ENCODE data around the gene RGS7BP. TPM values are rescaled to one million over a fixed set of nuclear protein-coding genes. Genes with fewer than 3 reads are reported as not detected.

RGS7BP gene
- polyA plus RNA-seq, 3 donors = not detected

- no peaks in the 10 kb centered on the region for H3K79me2 ChIP-seq (ENCODE audit: insufficient read depth, low read length)
- TF ChIP-seq CTCF (IDR thresholded peaks at IDR 0.05) = no peak
- peaks cover 0 to 10% (median 3%) of the 10 kb centered on the region in 7 donors for H3K9me3 Mint-ChIP-seq
Observed at GRCh38 chr5:64530076-64530475, 24.3 kb downstream of the RGS7BP start.

GRCh38 chr5:64532212-64532611 is 26.4 kb downstream of the RGS7BP start:
- TF ChIP-seq CTCF (IDR thresholded peaks at IDR 0.05) = no peak
- H3K27me3 Mint-ChIP-seq (ENCODE audit: low read depth in 3 of 3) = peaks cover 0 to 1% (median 0%) of the 10 kb centered on the region in 3 donors
- H3K27ac Mint-ChIP-seq = no peak overlapping the region
- Histone ChIP-seq H3K27ac (ENCODE audit: low read depth in 1 of 2, low read length in 2 of 2) (no peak overlapping the region), H3K9ac (ENCODE audit: insufficient read depth, low read length, poor library complexity, severe bottlenecking) (no peak overlapping the region), H2AFZ (ENCODE audit: insufficient read depth, low read depth, low read length, poor library complexity, severe bottlenecking) (no peak overlapping the region), H4K20me1 (ENCODE audit: insufficient read depth, low read length) (no peaks in the 10 kb centered on the region), H3K4me1 (ENCODE audit: control insufficient read depth in 1 of 2, insufficient read depth in 2 of 2, low read length in 2 of 2) (no peaks in the 10 kb centered on the region), H3K79me2 (ENCODE audit: insufficient read depth, low read length) (no peaks in the 10 kb centered on the region), H3K4me2 (replicated peaks; ENCODE audit: extremely low read depth, low read length, poor library complexity, severe bottlenecking) (no peak overlapping the region), H3K9me3 (replicated peaks in 1 of 2; ENCODE audit: control insufficient read depth in 1 of 2, insufficient read depth in 1 of 2, low read length in 2 of 2) (no peaks in the 10 kb centered on the region), H3K4me3 (replicated peaks in 1 of 3; ENCODE audit: low read depth in 2 of 3, low read length in 3 of 3) (no peak overlapping the region), H3K36me3 (replicated peaks in 1 of 2; ENCODE audit: control insufficient read depth in 1 of 2, insufficient read depth in 2 of 2, low read length in 2 of 2) (no peaks in the 10 kb centered on the region), H3K27me3 (ENCODE audit: control insufficient read depth in 2 of 2, insufficient read depth in 2 of 2, low read length in 2 of 2) (no peaks in the 10 kb centered on the region)
- no peaks in the 10 kb centered on the region for H3K4me1 Mint-ChIP-seq
- peaks cover 0 to 3% (median 0%) of the 10 kb centered on the region in 7 donors for H3K9me3 Mint-ChIP-seq
- H3K36me3 Mint-ChIP-seq = no peaks in the 10 kb centered on the region
- intact Hi-C loops (cut with micrococcal nuclease) = no loop called here
- DNase-seq = no peak
- no CpG with 5 or more reads among the region's 2 CpGs for WGBS (ENCODE audit: insufficient coverage)
- H3K4me3 Mint-ChIP-seq = no peak overlapping the region

More at GRCh38 chr5:64530076-64530475, 24.3 kb downstream of the RGS7BP start:
- no peaks in the 10 kb centered on the region for H4K20me1 ChIP-seq (ENCODE audit: insufficient read depth, low read length)
- no peak overlapping the region for H3K4me3 ChIP-seq (replicated peaks in 1 of 3; ENCODE audit: low read depth in 2 of 3, low read length in 3 of 3)
- Mint-ChIP-seq H3K4me3 (no peak overlapping the region), H3K27ac (no peak overlapping the region), H3K4me1 (no peaks in the 10 kb centered on the region), H3K27me3 (ENCODE audit: low read depth in 3 of 3) (peaks cover 0 to 1% (median 0%) of the 10 kb centered on the region in 3 donors), H3K36me3 (no peaks in the 10 kb centered on the region)
- no peaks in the 10 kb centered on the region for H3K27me3 ChIP-seq (ENCODE audit: control insufficient read depth in 2 of 2, insufficient read depth in 2 of 2, low read length in 2 of 2)
- no CpG with 5 or more reads among the region's 3 CpGs for WGBS (ENCODE audit: insufficient coverage)
- no peak overlapping the region for H2AFZ ChIP-seq (ENCODE audit: insufficient read depth, low read depth, low read length, poor library complexity, severe bottlenecking)
- intact Hi-C loops (cut with micrococcal nuclease) = no loop called here
- no peak overlapping the region for H3K9ac ChIP-seq (ENCODE audit: insufficient read depth, low read length, poor library complexity, severe bottlenecking)
- H3K36me3 ChIP-seq (replicated peaks in 1 of 2; ENCODE audit: control insufficient read depth in 1 of 2, insufficient read depth in 2 of 2, low read length in 2 of 2) = no peaks in the 10 kb centered on the region
- H3K4me2 ChIP-seq (replicated peaks; ENCODE audit: extremely low read depth, low read length, poor library complexity, severe bottlenecking) = no peak overlapping the region
- H3K27ac ChIP-seq (ENCODE audit: low read depth in 1 of 2, low read length in 2 of 2) = no peak overlapping the region
- H3K4me1 ChIP-seq (ENCODE audit: control insufficient read depth in 1 of 2, insufficient read depth in 2 of 2, low read length in 2 of 2) = no peaks in the 10 kb centered on the region
- DNase-seq = no peak
- H3K9me3 ChIP-seq (replicated peaks in 1 of 2; ENCODE audit: control insufficient read depth in 1 of 2, insufficient read depth in 1 of 2, low read length in 2 of 2) = no peaks in the 10 kb centered on the region

All from CD14-positive monocyte (primary cell).